ENCODE data around the gene ZNF785. TPM values are rescaled to one million over a fixed set of nuclear protein-coding genes. Genes with fewer than 3 reads are reported as not detected.

Gene ZNF785
- total and polyA plus RNA-seq, 2 of the 13 experiments (the other 11 are each of a cell fraction or from before 2014, with no cell fraction given), result 0.01 TPM; not detected in 1

DNA sequence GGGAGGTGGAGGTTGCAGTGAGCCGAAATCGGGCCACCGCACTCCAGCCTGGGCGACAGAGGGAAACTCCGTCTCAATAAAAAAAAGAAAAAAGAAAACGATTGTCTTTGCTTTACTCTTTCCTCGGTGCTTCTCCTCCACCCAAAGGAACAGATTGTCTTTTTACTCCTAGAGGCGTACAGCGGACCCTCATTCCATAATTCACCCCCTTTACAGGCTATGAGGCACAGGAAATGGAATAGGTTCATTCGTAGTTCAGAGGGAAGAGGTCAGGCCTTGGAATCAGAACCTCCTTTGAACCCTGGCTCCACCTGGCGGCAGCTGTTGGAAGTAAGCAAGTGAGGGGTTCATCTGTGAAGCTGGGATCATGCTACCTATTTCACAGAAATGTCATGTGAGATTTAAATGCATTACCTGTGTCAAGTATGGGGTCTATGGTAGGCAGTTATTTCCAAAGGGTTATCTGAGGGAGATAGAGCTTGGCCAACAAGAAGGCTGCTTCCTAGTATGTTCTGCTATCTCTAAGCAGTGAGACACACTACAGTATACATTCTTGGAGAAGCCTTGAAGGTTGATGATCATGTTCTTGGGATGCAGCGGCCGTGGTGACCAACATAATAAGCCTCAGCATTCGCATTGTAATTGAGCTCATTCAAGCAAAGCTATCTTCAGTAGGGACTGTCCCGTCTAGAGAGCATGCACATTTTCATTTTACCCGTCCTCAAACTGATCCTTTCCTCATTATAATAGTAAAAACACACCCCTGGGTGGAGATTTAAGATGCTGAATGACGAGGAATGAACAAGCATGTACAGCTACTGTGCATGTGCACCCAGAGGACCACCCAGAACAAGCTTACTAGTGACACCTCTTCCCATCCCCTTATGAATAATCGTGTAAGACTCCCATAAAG lies 43.4 kb upstream of the ZNF785 start (continued):
- TF ChIP-seq, protein P1, sequence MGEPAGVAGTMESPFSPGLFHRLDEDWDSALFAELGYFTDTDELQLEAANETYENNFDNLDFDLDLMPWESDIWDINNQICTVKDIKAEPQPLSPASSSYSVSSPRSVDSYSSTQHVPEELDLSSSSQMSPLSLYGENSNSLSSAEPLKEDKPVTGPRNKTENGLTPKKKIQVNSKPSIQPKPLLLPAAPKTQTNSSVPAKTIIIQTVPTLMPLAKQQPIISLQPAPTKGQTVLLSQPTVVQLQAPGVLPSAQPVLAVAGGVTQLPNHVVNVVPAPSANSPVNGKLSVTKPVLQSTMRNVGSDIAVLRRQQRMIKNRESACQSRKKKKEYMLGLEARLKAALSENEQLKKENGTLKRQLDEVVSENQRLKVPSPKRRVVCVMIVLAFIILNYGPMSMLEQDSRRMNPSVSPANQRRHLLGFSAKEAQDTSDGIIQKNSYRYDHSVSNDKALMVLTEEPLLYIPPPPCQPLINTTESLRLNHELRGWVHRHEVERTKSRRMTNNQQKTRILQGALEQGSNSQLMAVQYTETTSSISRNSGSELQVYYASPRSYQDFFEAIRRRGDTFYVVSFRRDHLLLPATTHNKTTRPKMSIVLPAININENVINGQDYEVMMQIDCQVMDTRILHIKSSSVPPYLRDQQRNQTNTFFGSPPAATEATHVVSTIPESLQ (CRISPR knock-in tag; conservative IDR thresholded peaks at IDR 0.05), result no peak
- TF ChIP-seq ZNF841 (CRISPR knock-in tag; IDR thresholded peaks at IDR 0.05; ENCODE audit: borderline replicate concordance) (no peak), PAF1 (CRISPR knock-in tag; IDR thresholded peaks at IDR 0.05) (no peak), CREB1 (IDR thresholded peaks at IDR 0.05) (no peak), CREB1 (CRISPR knock-in tag; IDR thresholded peaks at IDR 0.05) (peak; percentile 46; the same call in 1 of the 2 replicates), RCOR2 (CRISPR knock-in tag; IDR thresholded peaks at IDR 0.05) (no peak), NAIF1 (CRISPR knock-in tag; IDR thresholded peaks at IDR 0.05; ENCODE audit: borderline replicate concordance) (no peak), FOXM1 (CRISPR knock-in tag; IDR thresholded peaks at IDR 0.05) (no peak), NONO (IDR thresholded peaks at IDR 0.05) (no peak), NONO (CRISPR knock-in tag; conservative IDR thresholded peaks at IDR 0.05) (peak; percentile 26; the same call in 1 of the 2 replicates), ZNF235 (CRISPR knock-in tag; IDR thresholded peaks at IDR 0.05; ENCODE audit: borderline replicate concordance) (no peak), ZSCAN20 (CRISPR knock-in tag; IDR thresholded peaks at IDR 0.05; ENCODE audit: borderline replicate concordance) (no peak)
- TF ChIP-seq, protein P2, sequence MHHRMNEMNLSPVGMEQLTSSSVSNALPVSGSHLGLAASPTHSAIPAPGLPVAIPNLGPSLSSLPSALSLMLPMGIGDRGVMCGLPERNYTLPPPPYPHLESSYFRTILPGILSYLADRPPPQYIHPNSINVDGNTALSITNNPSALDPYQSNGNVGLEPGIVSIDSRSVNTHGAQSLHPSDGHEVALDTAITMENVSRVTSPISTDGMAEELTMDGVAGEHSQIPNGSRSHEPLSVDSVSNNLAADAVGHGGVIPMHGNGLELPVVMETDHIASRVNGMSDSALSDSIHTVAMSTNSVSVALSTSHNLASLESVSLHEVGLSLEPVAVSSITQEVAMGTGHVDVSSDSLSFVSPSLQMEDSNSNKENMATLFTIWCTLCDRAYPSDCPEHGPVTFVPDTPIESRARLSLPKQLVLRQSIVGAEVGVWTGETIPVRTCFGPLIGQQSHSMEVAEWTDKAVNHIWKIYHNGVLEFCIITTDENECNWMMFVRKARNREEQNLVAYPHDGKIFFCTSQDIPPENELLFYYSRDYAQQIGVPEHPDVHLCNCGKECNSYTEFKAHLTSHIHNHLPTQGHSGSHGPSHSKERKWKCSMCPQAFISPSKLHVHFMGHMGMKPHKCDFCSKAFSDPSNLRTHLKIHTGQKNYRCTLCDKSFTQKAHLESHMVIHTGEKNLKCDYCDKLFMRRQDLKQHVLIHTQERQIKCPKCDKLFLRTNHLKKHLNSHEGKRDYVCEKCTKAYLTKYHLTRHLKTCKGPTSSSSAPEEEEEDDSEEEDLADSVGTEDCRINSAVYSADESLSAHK (CRISPR knock-in tag; IDR thresholded peaks at IDR 0.05; ENCODE audit: borderline replicate concordance), result no peak
- TF ChIP-seq, protein P3, sequence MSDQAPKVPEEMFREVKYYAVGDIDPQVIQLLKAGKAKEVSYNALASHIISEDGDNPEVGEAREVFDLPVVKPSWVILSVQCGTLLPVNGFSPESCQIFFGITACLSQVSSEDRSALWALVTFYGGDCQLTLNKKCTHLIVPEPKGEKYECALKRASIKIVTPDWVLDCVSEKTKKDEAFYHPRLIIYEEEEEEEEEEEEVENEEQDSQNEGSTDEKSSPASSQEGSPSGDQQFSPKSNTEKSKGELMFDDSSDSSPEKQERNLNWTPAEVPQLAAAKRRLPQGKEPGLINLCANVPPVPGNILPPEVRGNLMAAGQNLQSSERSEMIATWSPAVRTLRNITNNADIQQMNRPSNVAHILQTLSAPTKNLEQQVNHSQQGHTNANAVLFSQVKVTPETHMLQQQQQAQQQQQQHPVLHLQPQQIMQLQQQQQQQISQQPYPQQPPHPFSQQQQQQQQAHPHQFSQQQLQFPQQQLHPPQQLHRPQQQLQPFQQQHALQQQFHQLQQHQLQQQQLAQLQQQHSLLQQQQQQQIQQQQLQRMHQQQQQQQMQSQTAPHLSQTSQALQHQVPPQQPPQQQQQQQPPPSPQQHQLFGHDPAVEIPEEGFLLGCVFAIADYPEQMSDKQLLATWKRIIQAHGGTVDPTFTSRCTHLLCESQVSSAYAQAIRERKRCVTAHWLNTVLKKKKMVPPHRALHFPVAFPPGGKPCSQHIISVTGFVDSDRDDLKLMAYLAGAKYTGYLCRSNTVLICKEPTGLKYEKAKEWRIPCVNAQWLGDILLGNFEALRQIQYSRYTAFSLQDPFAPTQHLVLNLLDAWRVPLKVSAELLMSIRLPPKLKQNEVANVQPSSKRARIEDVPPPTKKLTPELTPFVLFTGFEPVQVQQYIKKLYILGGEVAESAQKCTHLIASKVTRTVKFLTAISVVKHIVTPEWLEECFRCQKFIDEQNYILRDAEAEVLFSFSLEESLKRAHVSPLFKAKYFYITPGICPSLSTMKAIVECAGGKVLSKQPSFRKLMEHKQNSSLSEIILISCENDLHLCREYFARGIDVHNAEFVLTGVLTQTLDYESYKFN (CRISPR knock-in tag; conservative IDR thresholded peaks at IDR 0.05), result peak; percentile 56
- TF ChIP-seq, protein P4, sequence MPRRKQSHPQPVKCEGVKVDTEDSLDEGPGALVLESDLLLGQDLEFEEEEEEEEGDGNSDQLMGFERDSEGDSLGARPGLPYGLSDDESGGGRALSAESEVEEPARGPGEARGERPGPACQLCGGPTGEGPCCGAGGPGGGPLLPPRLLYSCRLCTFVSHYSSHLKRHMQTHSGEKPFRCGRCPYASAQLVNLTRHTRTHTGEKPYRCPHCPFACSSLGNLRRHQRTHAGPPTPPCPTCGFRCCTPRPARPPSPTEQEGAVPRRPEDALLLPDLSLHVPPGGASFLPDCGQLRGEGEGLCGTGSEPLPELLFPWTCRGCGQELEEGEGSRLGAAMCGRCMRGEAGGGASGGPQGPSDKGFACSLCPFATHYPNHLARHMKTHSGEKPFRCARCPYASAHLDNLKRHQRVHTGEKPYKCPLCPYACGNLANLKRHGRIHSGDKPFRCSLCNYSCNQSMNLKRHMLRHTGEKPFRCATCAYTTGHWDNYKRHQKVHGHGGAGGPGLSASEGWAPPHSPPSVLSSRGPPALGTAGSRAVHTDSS (CRISPR knock-in tag; conservative IDR thresholded peaks at IDR 0.05), result no peak
- TF ChIP-seq, protein P5, sequence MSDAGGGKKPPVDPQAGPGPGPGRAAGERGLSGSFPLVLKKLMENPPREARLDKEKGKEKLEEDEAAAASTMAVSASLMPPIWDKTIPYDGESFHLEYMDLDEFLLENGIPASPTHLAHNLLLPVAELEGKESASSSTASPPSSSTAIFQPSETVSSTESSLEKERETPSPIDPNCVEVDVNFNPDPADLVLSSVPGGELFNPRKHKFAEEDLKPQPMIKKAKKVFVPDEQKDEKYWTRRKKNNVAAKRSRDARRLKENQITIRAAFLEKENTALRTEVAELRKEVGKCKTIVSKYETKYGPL (CRISPR knock-in tag; IDR thresholded peaks at IDR 0.05), result no peak
